DMS153 (cell line): ENCODE measurements around the gene JAKMIP1.

Experiments
- DNase-seq: peaks from one replicate; lab custom pipeline; 2025; lab: John Stamatoyannopoulos, UW

JAKMIP1 gene

GRCh38 chr4:6065166-6065565 is 135.2 kb downstream of the JAKMIP1 start:
- no peak for DNase-seq

GRCh38 chr4:6064383-6064782 is 136.0 kb downstream of the JAKMIP1 start:
- no peak for DNase-seq

- DNase-seq, result no peak
Measured at GRCh38 chr4:6063684-6064083, 136.7 kb downstream of the JAKMIP1 start.

- DNase-seq, result no peak
Measured at GRCh38 chr4:6062133-6062532, 138.2 kb downstream of the JAKMIP1 start.

- no peak for DNase-seq
Measured at GRCh38 chr4:6059375-6059805, 141.0 kb downstream of the JAKMIP1 start.

GRCh38 chr4:6058531-6059374 is 141.6 kb downstream of the JAKMIP1 start:
- DNase-seq, result no peak

GRCh38 chr4:6056976-6057766 is 143.2 kb downstream of the JAKMIP1 start:
- no peak for DNase-seq

- DNase-seq, result no peak
Measured at GRCh38 chr4:6055436-6055835, 144.9 kb downstream of the JAKMIP1 start.

- no peak for DNase-seq
Measured at GRCh38 chr4:6055030-6055429, 145.3 kb downstream of the JAKMIP1 start.

- no peak for DNase-seq
Measured at GRCh38 chr4:6054162-6054922, 146.0 kb downstream of the JAKMIP1 start.

GRCh38 chr4:6052679-6053078 is 147.7 kb downstream of the JAKMIP1 start:
- DNase-seq, result no peak

GRCh38 chr4:6050551-6050950 is 149.8 kb downstream of the JAKMIP1 start:
- DNase-seq, result no peak

GRCh38 chr4:6049985-6050384 is 150.4 kb downstream of the JAKMIP1 start:
- DNase-seq, result no peak

GRCh38 chr4:6049278-6049677 is 151.1 kb downstream of the JAKMIP1 start:
- DNase-seq, result no peak

GRCh38 chr4:6048537-6048936 is 151.8 kb downstream of the JAKMIP1 start:
- DNase-seq, result no peak

- DNase-seq, result no peak
Measured at GRCh38 chr4:6047130-6047673, 153.1 kb downstream of the JAKMIP1 start.

GRCh38 chr4:6046526-6047129 is 153.7 kb downstream of the JAKMIP1 start:
- no peak for DNase-seq

GRCh38 chr4:6044805-6045204 is 155.5 kb downstream of the JAKMIP1 start:
- DNase-seq, result no peak

GRCh38 chr4:6044276-6044675 is 156.1 kb downstream of the JAKMIP1 start:
- DNase-seq, result no peak

GRCh38 chr4:6043843-6044242 is 156.5 kb downstream of the JAKMIP1 start:
- DNase-seq, result no peak

- no peak for DNase-seq
Measured at GRCh38 chr4:6043188-6043587, 157.2 kb downstream of the JAKMIP1 start.
